ENCODE results near the gene FHL1. TPM values are rescaled to one million over a fixed set of nuclear protein-coding genes. Genes with fewer than 3 reads are reported as not detected.

FHL1 gene
- total RNA-seq, 1 donor from 2014 or later = 161 TPM

DNA sequence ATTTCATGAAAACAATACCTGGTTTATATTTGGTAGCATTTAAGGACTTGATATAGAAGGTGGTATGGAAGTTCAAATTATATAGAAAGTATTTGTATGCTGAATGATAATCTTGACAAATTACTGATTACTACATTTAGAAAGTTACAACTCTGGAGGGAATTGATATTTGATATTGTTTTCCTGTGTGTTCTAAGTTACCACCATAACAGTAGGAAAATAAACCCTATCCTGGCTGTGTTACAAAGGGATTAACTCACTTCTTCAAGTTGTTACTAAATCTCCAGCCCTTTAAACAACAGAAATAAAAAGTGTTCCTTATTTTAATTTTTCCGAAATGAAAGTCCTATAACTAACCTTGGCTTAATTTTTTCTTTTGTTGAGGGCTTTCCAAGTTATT lies 36.6 kb downstream of the FHL1 start:
- no peak for DNase-seq
- Mint-ChIP-seq H3K4me1 (ENCODE audit: low read depth, unreplicated experiment) (no peaks in the 10 kb centered on the region), H3K27ac (ENCODE audit: unreplicated experiment) (no peak overlapping the region), H3K4me3 (ENCODE audit: unreplicated experiment) (no peak overlapping the region), H3K36me3 (ENCODE audit: unreplicated experiment) (no peaks in the 10 kb centered on the region), H3K9me3 (ENCODE audit: unreplicated experiment) (no peaks in the 10 kb centered on the region), H3K27me3 (ENCODE audit: unreplicated experiment) (no peaks in the 10 kb centered on the region)
- TF ChIP-seq, protein P1, sequence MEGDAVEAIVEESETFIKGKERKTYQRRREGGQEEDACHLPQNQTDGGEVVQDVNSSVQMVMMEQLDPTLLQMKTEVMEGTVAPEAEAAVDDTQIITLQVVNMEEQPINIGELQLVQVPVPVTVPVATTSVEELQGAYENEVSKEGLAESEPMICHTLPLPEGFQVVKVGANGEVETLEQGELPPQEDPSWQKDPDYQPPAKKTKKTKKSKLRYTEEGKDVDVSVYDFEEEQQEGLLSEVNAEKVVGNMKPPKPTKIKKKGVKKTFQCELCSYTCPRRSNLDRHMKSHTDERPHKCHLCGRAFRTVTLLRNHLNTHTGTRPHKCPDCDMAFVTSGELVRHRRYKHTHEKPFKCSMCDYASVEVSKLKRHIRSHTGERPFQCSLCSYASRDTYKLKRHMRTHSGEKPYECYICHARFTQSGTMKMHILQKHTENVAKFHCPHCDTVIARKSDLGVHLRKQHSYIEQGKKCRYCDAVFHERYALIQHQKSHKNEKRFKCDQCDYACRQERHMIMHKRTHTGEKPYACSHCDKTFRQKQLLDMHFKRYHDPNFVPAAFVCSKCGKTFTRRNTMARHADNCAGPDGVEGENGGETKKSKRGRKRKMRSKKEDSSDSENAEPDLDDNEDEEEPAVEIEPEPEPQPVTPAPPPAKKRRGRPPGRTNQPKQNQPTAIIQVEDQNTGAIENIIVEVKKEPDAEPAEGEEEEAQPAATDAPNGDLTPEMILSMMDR (IDR thresholded peaks at IDR 0.05; ENCODE audit: partially characterized antibody, unreplicated experiment) = no peak

DNA sequence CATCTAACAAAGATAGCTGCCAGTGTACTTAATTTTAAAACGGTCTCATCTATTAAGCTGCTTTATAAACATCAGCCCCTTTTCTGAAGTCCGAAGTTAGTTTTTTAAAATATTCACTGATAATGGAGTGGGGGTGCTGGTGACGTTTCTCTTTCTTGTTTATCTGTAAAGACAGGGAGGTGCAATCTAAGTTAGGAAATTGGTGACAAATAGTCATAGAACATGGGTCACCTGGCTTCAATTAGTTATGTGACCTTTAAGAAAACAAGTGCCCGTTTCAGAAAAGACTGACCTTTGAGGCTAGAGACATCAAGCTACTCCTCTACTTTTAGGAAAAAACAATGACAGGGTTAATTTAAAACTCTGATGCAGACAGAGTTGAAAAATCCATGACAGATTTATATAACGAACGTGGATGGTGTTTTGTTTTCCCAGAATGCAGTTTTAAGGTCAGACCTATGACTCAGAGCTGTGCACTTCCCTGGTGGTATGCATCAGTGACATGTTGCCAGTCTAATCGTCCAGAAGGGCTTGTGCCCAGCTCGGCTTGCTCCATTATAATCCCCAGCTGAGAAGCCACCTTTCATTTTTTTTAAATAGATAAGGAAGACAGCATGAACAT lies 38.2 kb downstream of the FHL1 start:
- no peaks in the 10 kb centered on the region for H3K9me3 Mint-ChIP-seq (ENCODE audit: unreplicated experiment)
- no peaks in the 10 kb centered on the region for H3K4me1 Mint-ChIP-seq (ENCODE audit: low read depth, unreplicated experiment)
- H3K27me3 Mint-ChIP-seq (ENCODE audit: unreplicated experiment) = no peaks in the 10 kb centered on the region
- H3K4me3 Mint-ChIP-seq (ENCODE audit: unreplicated experiment) = no peak overlapping the region
- no peak overlapping the region for H3K27ac Mint-ChIP-seq (ENCODE audit: unreplicated experiment)
- no peaks in the 10 kb centered on the region for H3K36me3 Mint-ChIP-seq (ENCODE audit: unreplicated experiment)
- TF ChIP-seq, protein P1 (IDR thresholded peaks at IDR 0.05; ENCODE audit: partially characterized antibody, unreplicated experiment) = no peak
- DNase-seq = no peak

DNA sequence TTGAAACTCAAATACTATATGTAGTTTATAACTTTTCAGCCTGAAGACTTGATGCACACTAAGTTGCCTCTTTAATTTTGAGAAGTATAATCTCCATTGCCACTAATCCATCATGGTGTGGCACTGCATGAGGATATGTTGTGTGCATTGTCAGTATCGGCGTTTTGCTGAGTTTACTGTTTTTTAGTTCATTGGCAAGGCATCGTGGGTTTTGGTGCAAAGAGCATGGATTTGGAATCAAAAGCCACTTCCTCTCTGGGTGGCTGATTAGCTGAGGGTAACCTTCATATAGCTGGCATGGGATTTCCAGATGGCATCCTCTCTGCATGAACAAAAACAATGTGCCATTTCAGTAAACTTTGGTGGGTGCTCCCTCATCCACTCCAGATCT lies 38.7 kb downstream of the FHL1 start:
- Mint-ChIP-seq H3K4me3 (ENCODE audit: unreplicated experiment) (no peak overlapping the region), H3K36me3 (ENCODE audit: unreplicated experiment) (no peaks in the 10 kb centered on the region), H3K27me3 (ENCODE audit: unreplicated experiment) (no peaks in the 10 kb centered on the region), H3K4me1 (ENCODE audit: low read depth, unreplicated experiment) (no peaks in the 10 kb centered on the region), H3K9me3 (ENCODE audit: unreplicated experiment) (no peaks in the 10 kb centered on the region), H3K27ac (ENCODE audit: unreplicated experiment) (no peak overlapping the region)
- DNase-seq = no peak
- TF ChIP-seq, protein P1 (IDR thresholded peaks at IDR 0.05; ENCODE audit: partially characterized antibody, unreplicated experiment) = no peak

DNA sequence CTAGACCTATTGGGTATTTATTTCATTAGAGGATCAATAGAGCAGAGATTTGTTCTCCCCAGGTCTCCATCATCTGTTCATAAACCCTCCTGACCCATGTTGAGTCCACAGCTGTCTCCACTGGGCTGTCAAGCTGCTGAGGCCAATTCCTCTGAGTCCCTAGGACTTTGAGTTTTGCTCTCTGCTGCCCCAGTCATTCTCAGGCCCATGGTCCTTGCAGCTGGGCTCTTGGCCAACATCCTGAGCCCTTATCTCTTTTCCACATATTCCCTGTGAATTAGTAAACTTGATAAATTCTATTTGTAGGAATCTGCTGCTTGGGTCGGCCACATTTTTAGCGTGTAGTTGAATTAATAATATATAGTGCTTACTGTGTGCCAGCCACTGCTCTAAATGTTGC lies 41.9 kb downstream of the FHL1 start:
- H3K9me3 Mint-ChIP-seq (ENCODE audit: unreplicated experiment) = no peaks in the 10 kb centered on the region
- no peak overlapping the region for H3K27ac Mint-ChIP-seq (ENCODE audit: unreplicated experiment)
- no peaks in the 10 kb centered on the region for H3K4me1 Mint-ChIP-seq (ENCODE audit: low read depth, unreplicated experiment)
- no peak for DNase-seq
- no peaks in the 10 kb centered on the region for H3K36me3 Mint-ChIP-seq (ENCODE audit: unreplicated experiment)
- TF ChIP-seq, protein P1 (IDR thresholded peaks at IDR 0.05; ENCODE audit: partially characterized antibody, unreplicated experiment) = no peak
- H3K4me3 Mint-ChIP-seq (ENCODE audit: unreplicated experiment) = no peak overlapping the region
- H3K27me3 Mint-ChIP-seq (ENCODE audit: unreplicated experiment) = peaks cover 2% of the 10 kb centered on the region

DNA sequence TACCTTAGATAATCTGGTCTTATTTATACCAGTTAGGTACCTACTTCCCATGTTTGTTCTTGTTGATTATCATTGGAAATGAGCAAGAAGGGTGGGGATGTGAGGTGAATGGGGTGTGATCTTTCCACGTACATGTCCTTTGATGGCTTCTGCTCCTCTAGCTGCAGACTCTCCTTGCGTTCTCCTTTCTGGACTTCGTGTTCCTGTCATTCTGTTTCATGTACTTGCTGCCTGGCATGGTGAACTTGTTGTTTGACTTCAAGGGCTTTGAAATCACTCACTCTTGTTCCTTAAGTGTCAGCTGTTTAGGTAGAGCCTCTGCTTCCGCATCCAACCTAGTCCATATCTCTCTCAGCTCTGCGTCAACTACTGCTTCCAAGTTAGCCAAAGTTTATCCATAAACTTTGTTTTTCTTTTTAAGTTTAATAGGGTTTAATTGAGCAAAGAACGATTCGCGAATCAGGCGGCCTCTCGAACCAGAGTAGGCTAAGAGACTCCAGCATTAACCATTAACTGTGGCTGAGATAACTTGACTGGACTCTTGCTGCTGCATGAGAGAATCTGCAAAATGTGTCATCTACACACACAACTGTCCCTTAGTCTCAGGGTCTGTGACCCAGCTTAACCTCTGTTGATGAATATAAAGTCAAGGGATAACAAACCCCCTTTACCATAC lies 42.8 kb downstream of the FHL1 start:
- Mint-ChIP-seq H3K36me3 (ENCODE audit: unreplicated experiment) (no peaks in the 10 kb centered on the region), H3K27ac (ENCODE audit: unreplicated experiment) (no peak overlapping the region), H3K27me3 (ENCODE audit: unreplicated experiment) (peaks cover 2% of the 10 kb centered on the region), H3K4me1 (ENCODE audit: low read depth, unreplicated experiment) (no peaks in the 10 kb centered on the region), H3K9me3 (ENCODE audit: unreplicated experiment) (no peaks in the 10 kb centered on the region), H3K4me3 (ENCODE audit: unreplicated experiment) (no peak overlapping the region)
- TF ChIP-seq, protein P1 (IDR thresholded peaks at IDR 0.05; ENCODE audit: partially characterized antibody, unreplicated experiment) = no peak
- DNase-seq = no peak

Measured in glutamatergic neuron (in vitro differentiated cells).